ENCODE results near the gene PRPF40B.

PRPF40B gene

DNA sequence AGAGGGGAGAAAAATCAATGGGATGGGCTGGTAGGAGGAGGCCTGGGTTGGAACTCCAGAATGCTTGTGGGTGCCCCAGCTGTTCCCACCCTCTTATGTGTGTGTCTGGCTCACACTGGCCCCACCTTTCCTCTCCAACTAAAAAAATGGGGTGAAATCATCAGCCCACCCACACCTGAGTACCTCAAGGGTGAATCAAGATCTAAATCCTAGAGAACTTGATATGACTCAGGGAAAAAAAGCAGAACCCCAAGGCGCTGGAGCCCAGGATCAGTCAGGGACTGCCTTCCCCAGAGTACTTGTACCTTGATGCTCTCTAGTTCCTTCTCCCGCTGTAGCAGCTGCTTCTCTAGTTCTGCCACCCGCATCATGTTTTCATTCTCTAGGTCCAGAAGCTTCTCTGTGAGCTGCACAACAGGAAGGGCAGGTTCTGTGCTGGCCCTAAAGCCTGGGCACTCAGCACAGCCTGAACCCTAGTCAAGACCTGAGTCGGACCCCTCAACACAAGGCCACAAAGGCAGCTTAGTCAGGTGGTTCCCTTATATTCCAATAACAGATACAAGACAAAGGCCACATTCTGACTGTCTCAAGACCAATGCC is 29.7 kb downstream of the PRPF40B start:
- Mint-ChIP-seq H3K4me3 (no peak overlapping the region), H3K36me3 (ENCODE audit: low read depth) (peaks cover 58% of the 10 kb centered on the region), H3K27ac (peak overlapping the region; percentile 20), H3K27me3 (no peaks in the 10 kb centered on the region), H3K9me3 (no peaks in the 10 kb centered on the region), H3K4me1 (ENCODE audit: low read depth) (peaks cover 9% of the 10 kb centered on the region)

DNA sequence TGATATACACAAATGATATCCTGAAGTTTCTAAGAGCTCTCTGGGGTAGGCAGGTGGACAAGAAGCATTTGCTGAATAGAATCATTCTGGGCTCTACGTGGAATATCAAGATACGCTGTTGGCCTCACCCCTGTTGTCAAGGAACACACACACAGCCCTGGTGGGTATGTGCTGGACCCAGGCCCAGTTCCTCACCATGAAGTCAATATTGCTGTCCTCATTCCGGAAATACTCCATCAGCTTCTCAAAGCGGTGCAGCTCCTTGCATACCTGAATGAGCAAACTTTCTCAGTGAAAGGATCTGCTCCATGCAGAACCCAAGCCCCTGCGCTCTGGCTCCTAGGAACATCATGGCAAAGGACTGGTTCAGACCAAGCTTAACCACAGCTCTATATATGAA is 31.4 kb downstream of the PRPF40B start:
- H3K4me3 Mint-ChIP-seq, result no peak overlapping the region
- no peak overlapping the region for H3K27ac Mint-ChIP-seq
- H3K27me3 Mint-ChIP-seq, result no peaks in the 10 kb centered on the region
- no peaks in the 10 kb centered on the region for H3K9me3 Mint-ChIP-seq
- H3K4me1 Mint-ChIP-seq (ENCODE audit: low read depth), result peaks cover 9% of the 10 kb centered on the region
- H3K36me3 Mint-ChIP-seq (ENCODE audit: low read depth), result peaks cover 59% of the 10 kb centered on the region

DNA sequence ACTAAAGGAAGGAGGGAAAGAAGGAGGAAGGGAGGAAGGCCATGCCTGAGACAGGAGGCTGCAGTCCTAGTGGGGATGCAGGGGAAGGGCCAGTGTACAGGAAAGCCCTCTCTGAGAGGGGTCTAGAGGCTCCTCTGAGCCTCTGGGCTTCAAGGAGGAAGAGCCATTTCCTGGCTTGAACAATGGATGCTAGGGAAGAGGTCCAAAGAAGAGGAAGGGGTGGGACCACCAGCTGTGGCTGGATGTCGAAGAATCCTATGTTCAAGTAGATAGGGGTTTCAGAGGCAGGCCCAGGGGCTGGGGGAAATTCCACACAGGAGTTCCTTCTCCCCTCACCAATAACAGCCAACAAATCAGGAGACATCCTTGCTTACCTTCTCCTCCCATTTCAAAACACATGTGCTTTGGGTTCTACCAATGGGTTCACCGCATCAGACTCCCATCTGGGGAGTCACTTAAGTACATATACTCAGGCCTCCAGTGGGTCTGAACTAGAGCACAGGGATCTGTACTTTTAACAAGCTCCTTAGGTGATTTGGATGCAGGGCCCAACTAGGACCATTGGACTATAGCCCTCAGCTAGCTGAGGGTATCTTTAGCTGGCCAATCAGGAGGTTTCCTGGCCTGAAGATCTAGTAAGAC is 32.4 kb downstream of the PRPF40B start:
- no peak overlapping the region for H3K4me3 Mint-ChIP-seq

DNA sequence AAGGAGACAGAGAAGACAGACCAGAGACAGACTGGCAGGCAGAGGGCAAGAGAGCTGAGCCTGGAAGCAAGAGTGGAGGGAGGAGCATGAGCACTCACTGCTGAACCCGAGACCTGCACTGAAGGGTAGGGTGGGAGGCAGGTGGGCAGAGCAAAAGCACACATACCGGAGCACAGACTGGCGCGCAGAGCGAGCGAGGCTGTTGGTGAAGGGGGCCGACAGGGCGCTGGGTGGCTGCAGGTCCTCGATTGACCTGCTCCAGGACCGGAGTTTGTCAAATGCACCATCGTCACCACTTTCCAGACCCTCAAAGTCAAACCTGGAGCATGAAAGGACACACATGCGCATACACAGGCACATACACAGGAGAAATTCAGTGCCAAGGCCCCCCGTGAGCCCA is 34.9 kb downstream of the PRPF40B start:
- H3K9me3 Mint-ChIP-seq, result no peaks in the 10 kb centered on the region
- H3K4me1 Mint-ChIP-seq (ENCODE audit: low read depth), result peaks cover 40% of the 10 kb centered on the region
- H3K4me3 Mint-ChIP-seq, result no peak overlapping the region
- H3K36me3 Mint-ChIP-seq (ENCODE audit: low read depth), result peaks cover 72% of the 10 kb centered on the region
- H3K27me3 Mint-ChIP-seq, result no peaks in the 10 kb centered on the region
- no peak overlapping the region for H3K27ac Mint-ChIP-seq

More for the DNA sequence above, 32.4 kb downstream of the PRPF40B start:
- Mint-ChIP-seq H3K36me3 (ENCODE audit: low read depth) (peaks cover 63% of the 10 kb centered on the region), H3K27me3 (no peaks in the 10 kb centered on the region), H3K9me3 (no peaks in the 10 kb centered on the region), H3K27ac (no peak overlapping the region), H3K4me1 (ENCODE audit: low read depth) (peaks cover 14% of the 10 kb centered on the region)

DNA sequence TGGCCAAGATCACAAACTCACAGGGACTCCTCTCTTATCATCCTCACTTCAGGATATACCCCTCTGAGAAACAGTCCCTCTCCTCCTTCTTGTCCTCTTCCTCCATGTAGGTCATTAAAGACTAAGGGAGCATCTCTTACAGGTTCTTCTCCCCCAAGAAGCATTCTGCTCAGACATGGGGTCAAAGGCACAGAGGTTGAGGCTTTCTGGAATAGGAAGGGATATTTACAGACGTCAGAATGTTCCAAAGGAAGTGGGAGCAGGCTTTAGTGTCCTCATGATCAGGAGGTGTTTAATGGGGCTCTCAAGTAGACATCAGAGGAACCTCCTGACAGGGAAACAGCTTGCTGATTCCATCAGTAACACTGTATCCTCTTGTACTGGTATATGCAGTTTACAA is 36.4 kb downstream of the PRPF40B start:
- no peak overlapping the region for H3K27ac Mint-ChIP-seq
- no peak overlapping the region for H3K4me3 Mint-ChIP-seq
- H3K36me3 Mint-ChIP-seq (ENCODE audit: low read depth), result peaks cover 61% of the 10 kb centered on the region
- H3K9me3 Mint-ChIP-seq, result no peaks in the 10 kb centered on the region
- H3K27me3 Mint-ChIP-seq, result no peaks in the 10 kb centered on the region
- peaks cover 55% of the 10 kb centered on the region for H3K4me1 Mint-ChIP-seq (ENCODE audit: low read depth)

DNA sequence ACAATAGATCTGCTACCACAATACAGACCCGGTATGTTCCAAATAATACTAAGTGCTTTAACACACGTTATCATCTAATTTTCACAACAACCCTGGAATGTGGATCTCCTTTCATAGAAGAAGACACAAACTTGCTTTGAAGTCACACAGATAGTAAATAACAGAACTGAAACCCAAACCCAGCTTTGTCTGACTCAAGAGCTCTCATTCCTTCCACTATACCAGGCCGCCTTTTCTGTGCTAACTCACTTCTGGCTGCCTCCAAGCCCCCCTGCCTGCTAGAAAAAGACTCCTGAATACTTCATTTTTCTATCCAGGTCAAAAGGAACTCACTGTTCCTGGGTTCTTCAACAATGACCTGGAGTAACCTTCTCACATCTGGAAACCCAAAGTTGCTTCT is 37.8 kb downstream of the PRPF40B start:
- Mint-ChIP-seq H3K9me3 (no peaks in the 10 kb centered on the region), H3K27me3 (no peaks in the 10 kb centered on the region), H3K4me1 (ENCODE audit: low read depth) (peaks cover 63% of the 10 kb centered on the region), H3K36me3 (ENCODE audit: low read depth) (peaks cover 58% of the 10 kb centered on the region), H3K4me3 (peak overlapping the region; percentile 77), H3K27ac (peak overlapping the region; percentile 96)

DNA sequence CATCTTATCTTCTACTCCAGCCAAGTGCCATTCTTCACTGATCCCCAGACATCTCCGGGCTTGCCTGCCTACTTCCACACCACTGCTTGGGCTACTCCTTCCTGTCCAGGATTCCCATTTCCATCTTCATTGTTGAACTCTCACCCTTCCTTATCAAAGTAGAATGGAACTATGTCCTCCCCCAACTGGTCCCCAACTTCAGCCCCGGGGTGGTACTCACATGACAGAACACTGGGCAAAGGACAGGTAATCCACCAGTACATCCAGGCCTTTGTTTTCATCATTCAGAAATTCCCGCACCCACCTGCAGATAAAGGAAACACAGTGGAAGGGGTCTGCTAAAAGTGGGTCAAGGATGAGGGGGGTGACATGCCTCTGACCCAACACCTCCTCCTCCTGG is 38.4 kb downstream of the PRPF40B start:
- Mint-ChIP-seq H3K27ac (peak overlapping the region; percentile 96), H3K4me1 (ENCODE audit: low read depth) (peaks cover 63% of the 10 kb centered on the region), H3K27me3 (no peaks in the 10 kb centered on the region), H3K36me3 (ENCODE audit: low read depth) (peaks cover 52% of the 10 kb centered on the region), H3K4me3 (peak overlapping the region; percentile 77), H3K9me3 (no peaks in the 10 kb centered on the region)

DNA sequence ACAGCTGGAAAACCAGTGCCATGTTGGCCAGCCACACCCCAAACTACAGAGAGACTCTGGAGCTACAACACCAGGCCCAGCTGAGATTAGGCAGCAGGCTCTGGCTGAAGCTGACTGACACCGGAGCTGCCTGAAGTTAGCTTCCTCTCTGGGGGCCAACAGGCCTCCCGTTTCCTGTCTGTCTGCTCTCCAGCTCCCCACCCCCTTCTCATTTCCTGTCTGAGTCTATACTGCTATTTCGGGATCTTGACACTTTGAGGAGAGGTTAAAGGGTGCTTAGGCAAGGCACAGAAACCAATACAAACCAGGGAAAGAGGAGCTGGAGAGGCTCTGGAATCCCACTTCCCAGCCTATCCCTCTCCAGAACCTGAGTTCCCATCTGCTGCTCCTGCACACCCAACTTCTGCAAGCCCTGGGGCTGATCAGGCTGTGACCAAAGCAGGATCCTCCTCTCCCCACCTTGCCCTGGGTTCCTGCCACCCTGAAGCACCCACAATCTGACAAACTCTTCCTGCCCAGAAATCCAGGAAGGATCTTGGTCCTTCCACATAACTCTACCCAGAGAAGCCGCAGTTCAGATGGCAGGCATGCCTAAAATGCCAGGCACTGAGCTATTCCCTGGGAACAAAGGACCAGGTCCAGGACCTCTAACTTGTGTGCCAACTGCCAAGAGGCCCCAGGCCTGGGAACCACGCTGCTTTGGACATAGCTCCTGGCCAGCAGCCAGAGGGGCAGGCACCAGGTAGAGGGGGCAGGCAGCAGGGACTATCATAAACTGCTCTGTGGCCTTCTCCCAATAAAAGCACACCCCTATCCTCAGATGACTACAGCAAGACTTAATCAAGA is 39.9 kb downstream of the PRPF40B start:
- Mint-ChIP-seq H3K4me3 (peak overlapping the region; percentile 77), H3K36me3 (ENCODE audit: low read depth) (peaks cover 51% of the 10 kb centered on the region), H3K27ac (peak overlapping the region; percentile 96), H3K9me3 (no peaks in the 10 kb centered on the region), H3K27me3 (no peaks in the 10 kb centered on the region), H3K4me1 (ENCODE audit: low read depth) (peaks cover 75% of the 10 kb centered on the region)

DNA sequence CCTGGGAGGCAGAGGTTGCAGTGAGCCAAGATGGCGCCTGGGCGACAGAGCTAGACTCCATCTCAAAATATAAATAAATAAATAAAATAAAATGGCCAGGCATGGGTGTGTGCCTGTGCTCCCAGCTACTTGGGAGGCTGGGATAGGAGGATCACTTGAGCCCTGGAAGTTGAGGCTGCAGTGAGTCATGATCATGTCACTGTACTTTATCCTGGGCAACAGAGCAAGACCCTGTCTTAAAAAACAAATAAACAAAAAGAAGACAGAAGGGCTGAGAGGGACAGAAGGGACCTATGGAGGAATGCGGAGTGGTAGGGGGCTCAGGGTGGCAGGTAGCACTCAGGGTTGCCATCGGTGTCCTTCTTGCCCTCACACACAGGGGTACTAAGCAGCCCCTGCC is 40.8 kb downstream of the PRPF40B start:
- peak overlapping the region; percentile 67 for H3K27ac Mint-ChIP-seq
- H3K27me3 Mint-ChIP-seq, result no peaks in the 10 kb centered on the region
- peaks cover 84% of the 10 kb centered on the region for H3K4me1 Mint-ChIP-seq (ENCODE audit: low read depth)
- H3K9me3 Mint-ChIP-seq, result no peaks in the 10 kb centered on the region
- no peak overlapping the region for H3K4me3 Mint-ChIP-seq
- H3K36me3 Mint-ChIP-seq (ENCODE audit: low read depth), result peaks cover 47% of the 10 kb centered on the region

DNA sequence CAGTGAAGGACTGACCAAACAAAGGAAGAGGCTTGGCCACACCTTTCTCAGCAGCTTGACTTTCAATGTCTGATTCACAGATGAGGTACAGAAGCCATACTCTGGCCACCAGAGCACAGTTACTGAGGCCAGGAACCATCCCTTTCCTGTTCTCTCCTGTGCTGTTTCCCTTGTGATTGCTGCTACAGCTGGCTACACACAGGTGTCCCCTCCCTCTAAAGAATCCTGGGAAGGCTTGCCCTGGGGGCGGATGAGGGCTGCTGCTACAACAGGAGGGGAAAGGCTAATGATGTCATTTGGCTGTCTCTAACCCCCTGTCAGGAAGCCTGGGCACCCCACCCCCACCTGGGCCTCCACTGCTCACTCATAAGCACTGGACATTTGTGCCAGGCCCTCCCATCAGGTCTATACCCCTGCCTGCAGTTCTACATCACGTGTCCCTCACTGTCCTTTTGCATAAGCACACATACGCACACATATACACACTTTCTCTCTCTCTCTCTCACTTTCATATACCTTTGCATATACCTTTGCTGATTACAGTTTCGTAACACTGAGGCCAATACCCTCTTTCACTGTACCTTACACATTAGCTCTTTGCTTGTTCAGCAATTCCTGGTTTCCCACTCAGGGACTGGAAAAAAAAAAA is 41.4 kb downstream of the PRPF40B start:
- H3K36me3 Mint-ChIP-seq (ENCODE audit: low read depth), result peaks cover 45% of the 10 kb centered on the region
- H3K4me3 Mint-ChIP-seq, result no peak overlapping the region

DNA sequence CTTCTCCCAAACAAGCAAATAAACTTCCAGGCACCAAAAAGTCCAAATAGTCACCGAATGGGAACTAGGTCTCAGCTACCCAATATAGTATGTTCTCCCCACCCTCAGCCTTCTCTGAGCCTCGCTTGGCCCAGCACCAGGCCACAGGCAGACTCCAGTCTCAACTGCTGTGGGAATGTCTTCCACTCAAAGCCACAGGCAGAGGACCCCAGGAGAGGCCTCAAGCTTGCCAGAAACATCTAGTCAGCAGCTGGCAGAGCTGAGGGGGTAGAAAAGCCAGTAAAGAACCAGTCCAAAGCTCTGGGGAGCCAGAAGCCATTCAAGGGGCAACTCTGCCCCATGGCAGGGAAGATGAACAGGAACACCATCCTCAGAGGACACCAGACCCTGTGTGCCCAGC is 42.0 kb downstream of the PRPF40B start:
- no peaks in the 10 kb centered on the region for H3K27me3 Mint-ChIP-seq
- peaks cover 95% of the 10 kb centered on the region for H3K4me1 Mint-ChIP-seq (ENCODE audit: low read depth)
- H3K27ac Mint-ChIP-seq, result no peak overlapping the region
- H3K4me3 Mint-ChIP-seq, result no peak overlapping the region
- peaks cover 39% of the 10 kb centered on the region for H3K36me3 Mint-ChIP-seq (ENCODE audit: low read depth)
- H3K9me3 Mint-ChIP-seq, result no peaks in the 10 kb centered on the region

More for the DNA sequence above, 41.4 kb downstream of the PRPF40B start:
- Mint-ChIP-seq H3K27ac (peak overlapping the region; percentile 67), H3K27me3 (no peaks in the 10 kb centered on the region), H3K4me1 (ENCODE audit: low read depth) (peaks cover 90% of the 10 kb centered on the region), H3K9me3 (no peaks in the 10 kb centered on the region)

DNA sequence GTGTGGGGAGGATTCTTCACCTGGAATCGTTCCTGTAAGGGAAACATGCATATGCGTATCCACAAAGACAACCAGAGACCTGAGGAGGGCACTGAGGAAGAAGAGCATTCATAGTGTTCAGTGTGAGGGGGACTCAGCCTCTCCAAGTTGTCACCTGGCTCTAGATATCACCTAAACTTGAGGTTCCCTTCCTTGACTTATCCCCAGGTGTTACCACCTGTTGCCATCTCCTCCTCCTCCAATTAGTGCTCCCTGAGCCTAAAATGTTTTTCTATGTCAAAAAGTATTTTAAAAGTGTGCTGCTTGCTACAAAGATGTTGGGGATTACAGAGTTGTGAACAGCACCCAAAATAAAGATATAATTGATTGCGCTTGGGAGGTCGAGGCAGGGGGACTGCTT is 42.8 kb downstream of the PRPF40B start:
- Mint-ChIP-seq H3K9me3 (no peaks in the 10 kb centered on the region), H3K27ac (no peak overlapping the region), H3K36me3 (ENCODE audit: low read depth) (peaks cover 32% of the 10 kb centered on the region), H3K4me1 (ENCODE audit: low read depth) (peaks cover 95% of the 10 kb centered on the region), H3K27me3 (no peaks in the 10 kb centered on the region), H3K4me3 (no peak overlapping the region)

DNA sequence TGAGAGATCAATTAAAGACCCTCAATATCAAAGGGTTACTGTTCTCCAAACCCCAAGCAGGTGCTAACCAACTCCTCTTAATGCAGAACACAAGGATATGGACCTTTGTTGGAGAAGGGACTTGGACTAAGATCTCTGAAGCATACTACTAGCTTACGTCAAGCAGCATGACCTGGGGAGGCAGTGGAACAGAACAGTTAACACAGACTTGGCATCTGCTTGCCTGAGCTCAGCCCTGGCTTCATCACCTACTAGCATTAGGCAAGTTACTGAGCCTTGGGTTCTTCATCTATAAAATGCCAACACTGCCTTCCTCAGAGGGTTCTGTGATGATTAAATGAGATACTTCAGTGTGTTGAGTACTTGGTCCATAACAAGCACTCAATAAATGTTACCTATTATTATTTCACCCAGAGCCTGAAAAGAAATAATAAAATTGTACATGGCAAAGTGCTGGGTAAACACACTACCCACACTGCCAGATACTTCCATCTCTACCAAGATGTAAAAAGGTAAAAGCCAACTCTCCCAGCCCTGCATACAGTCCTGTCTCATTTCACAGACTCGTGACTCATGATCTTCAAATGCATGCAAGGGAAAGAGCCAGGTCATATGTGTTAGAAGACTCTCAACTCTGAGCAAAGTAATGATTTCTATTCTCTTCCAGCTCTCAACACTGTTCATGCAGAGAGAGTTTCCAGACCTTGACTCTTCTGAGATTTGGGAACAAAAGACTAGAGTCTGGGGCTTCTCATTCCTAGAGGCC is 44.1 kb downstream of the PRPF40B start:
- Mint-ChIP-seq H3K4me1 (ENCODE audit: low read depth) (peaks cover 95% of the 10 kb centered on the region), H3K36me3 (ENCODE audit: low read depth) (peaks cover 19% of the 10 kb centered on the region)

DNA sequence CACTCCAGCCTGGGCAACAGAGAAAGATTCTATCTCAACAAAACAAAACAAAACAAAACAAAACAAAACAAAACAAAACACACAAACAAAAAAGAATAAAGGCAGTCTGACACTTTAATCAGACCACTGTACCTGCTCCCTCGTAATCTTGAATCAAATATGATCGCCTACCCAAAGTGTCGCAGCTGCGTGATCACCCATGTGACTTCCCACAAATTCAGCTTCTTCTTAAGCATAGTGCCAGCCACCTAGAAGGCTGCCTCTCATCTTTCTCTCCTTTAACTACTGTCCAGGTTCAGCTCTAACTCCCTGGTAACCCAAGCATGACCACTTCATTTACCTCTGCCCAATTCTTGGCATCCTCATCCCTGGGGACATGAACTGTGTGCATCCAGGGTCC is 46.4 kb downstream of the PRPF40B start:
- peak overlapping the region; percentile 67 for H3K27ac Mint-ChIP-seq
- H3K27me3 Mint-ChIP-seq, result no peaks in the 10 kb centered on the region
- H3K36me3 Mint-ChIP-seq (ENCODE audit: low read depth), result peaks cover 17% of the 10 kb centered on the region
- H3K9me3 Mint-ChIP-seq, result no peaks in the 10 kb centered on the region
- peaks cover 95% of the 10 kb centered on the region for H3K4me1 Mint-ChIP-seq (ENCODE audit: low read depth)
- no peak overlapping the region for H3K4me3 Mint-ChIP-seq

More for the DNA sequence above, 44.1 kb downstream of the PRPF40B start:
- Mint-ChIP-seq H3K4me3 (peak overlapping the region; percentile 17), H3K27me3 (no peaks in the 10 kb centered on the region), H3K27ac (peak overlapping the region; percentile 72), H3K9me3 (no peaks in the 10 kb centered on the region)

All from stimulated activated naive CD8-positive, alpha-beta T cell treated with anti-CD3 and anti-CD28 coated beads, Interleukin-15, Interleukin-2, amounts not matched to agents 100 ng/mL and 50 ng/mL, for 24 hours (primary cell).